HG03196 (cell line): ENCODE results near the gene PHF23.
A peak's percentile ranks its signal among the peaks of the same experiment; 100 is the strongest.

Source experiments
- ATAC-seq: cut with Tn5 transposase; IDR thresholded peaks from one replicate; pipeline ENCODE4 v1.9.1; 2021; ENCODE audit not compliant: unreplicated experiment

PHF23 gene

DNA sequence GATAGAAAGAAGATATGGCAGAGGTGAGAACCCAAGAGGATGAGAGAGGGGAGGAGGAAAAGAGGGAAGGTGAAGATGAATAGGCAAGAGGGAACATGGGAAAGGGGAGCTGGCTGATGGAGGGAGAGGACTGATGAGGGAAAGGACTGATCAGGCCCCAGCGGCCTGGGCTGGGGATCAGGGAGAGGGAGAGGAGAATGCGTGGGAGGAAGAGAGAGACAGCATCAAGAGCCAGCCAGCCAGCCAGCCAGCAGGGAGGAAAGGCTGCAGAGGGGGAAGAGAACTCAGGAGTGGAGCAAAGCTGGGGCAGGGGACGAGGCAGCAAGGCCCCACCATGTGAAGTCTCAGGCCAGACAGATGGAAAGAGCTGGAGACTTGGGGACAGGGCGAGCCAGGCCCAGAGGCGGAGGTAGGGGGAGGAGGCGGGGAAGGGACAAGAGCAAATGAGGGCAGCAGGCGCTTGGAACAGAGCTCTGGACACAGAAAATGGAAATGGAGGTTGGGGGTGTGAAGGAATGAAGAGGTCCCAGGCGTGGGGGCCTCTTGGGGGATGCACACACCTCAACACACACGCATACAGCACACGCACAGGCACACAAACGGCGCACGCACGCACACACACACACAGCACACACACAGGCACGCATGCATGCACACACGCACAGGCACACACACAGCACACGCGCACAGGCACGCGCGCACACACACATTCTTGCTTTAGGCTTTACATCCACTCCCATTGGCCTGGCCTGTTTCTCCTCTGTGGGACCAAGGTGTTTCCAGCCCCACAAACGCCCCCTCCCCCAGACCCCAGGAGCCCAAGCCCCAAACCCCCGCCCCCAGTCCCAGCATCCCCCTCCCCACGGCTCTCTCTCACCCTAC is 31.9 kb downstream of the PHF23 start:
- no peak for ATAC-seq

DNA sequence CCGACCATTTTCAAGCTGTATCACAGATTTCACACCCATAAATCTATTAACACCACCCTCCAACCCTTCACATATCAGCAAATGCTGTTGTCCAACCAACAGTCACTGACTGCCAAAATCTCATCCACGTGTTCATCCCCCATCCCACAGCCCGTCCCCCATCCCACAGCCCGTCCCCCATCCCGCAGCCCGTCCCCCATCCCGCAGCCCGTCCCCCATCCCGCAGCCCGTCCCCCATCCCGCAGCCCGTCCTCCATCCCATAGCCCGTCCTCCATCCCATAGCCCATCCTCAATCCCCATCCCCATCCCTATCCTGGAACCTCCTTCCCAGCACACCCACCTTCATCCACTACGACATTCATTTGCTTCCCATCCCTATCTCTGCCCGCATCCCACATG is 33.7 kb downstream of the PHF23 start:
- no peak for ATAC-seq

DNA sequence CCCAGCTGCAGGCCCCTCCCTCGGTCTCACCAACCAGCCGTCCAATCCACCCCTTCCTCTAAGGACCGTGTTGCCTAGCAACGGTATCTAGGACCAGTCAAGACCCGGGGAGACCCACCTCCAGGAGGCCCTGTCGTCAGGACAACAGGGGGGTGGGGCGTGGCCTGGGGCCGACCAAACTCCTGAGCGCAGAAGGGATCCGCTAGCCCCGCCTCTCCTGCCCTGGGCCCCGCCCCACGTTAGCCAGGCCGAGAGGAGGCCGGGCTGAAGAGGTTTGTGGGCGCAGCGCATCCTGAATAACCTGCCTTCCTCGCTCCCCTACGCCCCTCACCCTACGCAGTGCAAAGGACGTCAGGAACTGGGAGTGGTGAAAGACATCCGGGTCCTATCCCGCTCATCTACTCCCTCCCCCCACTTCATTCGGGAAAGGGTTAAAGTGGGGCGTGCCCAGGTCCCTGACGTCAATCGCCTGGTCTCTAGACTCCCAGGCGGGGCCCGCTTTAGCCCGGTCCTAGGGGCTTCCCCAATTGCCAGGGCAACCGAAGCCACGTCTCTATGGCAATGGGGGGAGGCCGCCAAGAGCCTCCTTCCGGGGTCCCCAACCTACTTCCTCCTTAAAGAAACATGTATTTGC is 34.3 kb downstream of the PHF23 start:
- peak; percentile 80 for ATAC-seq

DNA sequence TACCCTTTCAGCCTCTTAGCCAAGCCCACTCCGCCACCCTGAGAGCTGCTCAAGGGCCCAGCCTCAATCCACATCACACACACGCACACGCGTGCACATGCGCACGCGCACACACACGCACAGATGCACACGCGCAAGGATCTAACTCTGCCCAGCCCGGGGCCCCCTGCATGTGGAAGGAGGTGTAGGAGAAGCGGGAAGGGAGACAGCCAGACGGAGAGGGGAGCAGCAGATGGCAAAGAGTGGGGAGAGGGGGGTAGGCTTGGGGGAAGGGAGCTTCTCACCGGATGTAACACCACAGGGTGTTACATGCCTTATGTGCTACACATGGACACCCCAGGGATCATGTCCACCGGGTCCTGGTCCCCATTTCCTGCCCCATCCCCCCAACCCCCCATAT is 34.9 kb downstream of the PHF23 start:
- no peak for ATAC-seq

DNA sequence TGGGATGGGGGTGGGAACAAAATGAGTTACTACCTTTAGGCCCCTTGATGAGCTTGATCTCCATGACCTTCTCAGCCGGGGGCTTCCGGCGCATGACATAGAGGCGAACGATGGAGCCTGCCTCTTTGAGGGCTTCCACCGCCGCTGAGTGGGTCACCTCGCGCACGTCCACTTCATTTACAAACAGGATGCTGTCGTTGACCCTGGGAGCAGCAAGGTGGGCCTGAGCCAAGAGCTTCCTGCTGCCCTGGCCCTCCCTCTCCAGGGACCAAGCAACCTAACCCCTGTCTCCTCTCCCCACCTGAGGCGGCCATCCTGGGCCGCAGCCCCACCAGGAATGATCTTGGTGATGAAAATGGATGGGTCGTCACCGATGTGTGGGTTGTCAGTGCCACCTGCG is 35.9 kb downstream of the PHF23 start:
- no peak for ATAC-seq

DNA sequence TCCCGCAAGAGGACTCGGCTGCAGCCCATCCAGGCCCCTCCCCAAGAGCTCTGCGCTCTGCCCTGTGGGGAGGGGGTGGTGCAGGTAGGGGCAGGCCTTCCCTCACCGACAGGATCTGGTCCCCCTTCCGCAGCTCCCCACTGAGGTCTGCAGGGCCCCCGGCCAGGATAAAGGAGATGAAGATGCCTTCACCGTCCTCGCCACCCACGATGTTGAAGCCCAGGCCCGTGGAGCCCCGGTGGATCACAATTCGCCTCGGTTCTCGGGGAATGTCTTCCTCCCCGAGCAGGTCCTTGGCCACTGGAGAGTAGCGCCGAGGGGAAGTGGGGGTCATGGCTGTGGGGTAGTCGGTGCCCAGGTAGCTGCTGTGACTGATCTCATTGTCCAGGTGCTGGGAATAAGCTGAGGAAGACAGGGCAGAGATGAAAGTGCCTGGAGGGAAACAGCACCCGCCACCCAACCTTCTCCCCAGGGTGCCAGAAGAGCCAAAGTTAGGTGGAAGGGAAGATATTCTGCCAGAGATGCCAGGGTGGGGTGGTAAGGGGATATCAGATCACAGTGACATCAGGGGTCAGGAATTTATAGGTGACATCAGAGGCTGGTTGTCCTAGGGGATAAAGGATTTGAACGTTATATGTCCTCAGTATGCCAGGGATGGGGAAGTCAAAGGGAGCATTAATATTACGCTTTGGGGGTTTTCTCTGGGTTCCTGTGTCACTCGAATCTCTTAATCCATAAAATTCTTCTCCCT is 42.4 kb downstream of the PHF23 start:
- ATAC-seq = no peak

DNA sequence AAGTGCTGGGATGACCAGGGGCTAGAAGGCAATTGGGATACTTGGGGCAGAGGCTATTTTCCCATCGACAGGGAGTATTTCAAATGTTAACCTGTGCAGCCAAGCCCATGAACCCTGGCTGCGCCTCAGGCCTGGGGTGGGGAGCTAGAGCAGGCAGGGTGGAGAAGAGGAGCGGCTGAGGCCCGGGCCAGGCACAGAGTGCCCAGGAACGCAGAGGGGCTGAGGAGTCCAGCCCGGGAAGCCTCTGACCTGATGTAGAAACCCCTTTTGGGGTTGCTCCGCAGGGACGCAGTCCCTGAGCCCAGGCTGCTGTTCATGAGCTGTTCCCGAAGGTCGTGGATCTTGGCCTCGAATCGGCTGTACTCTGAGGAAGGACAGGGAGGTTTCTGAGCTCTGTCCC is 43.3 kb downstream of the PHF23 start:
- no peak for ATAC-seq

DNA sequence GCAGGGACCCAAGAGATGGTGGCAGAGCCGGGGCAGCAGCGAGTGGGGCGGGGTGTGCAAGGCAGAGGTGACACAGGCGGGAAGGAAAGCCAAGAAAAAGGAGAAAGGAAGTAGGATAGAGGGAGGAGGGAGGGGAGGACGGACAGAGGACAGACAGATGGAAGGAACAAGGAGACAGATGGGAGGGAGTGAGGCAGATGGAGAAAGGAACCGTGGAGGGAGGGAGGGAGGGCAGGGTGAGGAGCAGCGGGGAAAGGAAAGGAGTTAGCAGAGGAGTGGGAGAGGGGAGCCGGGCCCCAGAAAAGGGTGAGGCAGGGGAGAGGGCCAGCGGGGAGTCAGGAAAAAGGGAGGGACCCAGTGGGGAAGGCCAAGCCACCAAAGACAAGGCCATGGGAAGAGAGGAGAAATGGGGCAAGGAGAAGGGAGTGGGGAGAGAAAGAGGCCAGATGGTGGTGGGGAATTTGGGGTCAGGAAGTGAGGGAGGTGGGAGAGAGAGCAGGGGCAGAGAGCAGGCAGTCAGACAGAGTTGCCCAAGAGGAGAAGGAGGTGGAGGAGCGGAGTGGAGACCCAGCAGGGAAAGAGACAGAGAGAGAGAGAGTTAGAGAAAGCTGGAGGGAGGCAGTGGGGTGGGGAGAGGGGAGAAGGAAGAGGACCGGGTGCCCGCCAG is 46.9 kb downstream of the PHF23 start:
- no peak for ATAC-seq

DNA sequence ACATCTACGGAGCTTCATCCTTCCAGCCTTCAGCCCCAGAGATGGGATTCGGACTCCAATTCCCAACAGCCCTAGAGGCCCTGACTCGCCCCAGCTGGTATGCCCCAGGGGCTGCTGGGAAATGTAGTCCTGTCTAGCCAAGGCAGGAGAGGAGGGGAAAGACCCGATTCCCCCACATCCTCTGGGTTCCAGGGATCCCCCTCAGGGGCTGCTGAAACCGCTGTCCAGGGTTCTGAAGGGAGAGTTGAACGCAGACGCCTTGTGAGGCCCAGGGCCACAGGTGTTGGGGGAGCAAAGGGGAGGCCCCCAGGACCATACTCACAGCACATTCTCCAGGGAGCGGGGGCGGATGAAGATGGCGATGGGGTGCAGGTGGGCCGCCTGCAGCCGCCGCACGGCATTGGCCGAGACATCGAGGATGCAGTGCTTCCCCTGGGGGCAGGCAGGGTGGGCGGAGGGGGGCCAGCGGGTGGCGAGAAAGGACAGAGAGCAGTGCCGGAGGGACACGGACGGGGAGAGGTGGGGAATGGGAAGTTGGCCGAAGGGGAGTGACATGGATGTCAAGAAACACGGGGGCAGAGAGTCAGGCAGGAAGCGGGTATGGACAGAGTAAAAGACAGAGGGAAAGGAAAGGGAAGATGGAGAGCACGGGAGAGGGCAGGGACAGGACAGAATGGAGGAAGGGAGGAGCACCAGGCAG is 47.5 kb downstream of the PHF23 start:
- no peak for ATAC-seq

DNA sequence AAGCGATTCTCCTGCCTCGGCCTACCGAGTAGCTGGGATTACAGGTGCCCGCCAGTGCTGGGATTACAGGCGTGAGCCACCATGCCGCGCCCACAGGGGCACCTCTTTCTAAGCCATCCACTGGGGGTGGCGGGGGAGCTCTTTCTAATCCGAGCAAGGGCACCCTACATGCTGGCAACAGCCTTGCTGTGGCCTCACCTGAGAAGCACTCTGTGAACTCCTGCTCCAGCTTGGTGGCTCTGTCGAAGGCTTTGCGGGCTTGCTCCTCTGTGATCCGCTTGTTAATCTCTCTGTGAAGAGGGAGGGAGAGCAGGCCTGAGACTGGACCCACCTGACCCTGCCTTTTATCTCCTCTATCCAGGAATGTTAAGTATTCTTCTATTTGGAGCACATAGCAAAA is 48.2 kb downstream of the PHF23 start:
- no peak for ATAC-seq

DNA sequence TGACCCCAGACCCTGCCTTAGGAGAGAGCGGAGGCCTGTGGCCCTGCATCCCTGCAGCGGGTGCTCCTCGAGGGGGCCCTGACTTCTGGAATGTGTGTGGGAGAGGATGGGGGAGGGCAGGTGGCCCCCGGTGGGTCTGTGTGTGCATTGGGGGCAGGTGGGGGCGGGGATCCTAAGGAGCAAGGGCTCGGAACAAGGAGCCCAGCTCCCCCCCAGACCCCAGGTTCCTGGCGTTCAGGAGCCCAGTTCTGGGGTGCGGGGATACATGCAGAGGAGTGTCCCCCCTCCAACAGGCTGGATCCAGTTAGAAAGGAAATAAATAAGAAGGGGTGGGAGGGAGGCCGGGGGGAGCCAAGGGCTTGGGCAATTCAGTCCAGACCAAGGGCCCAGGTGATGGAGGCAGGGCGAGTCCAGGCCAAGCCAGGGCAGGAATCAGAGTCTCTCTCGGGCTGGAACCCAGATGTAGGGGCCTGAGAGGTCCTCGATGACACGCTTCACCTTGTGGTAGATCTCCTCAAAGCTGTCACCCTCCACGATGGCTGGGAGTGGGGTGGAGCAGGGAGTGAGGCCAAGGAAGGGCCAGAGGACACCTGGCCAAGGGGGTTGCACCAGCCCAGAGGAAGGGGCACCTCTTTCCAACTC is 48.9 kb downstream of the PHF23 start:
- ATAC-seq = no peak

DNA sequence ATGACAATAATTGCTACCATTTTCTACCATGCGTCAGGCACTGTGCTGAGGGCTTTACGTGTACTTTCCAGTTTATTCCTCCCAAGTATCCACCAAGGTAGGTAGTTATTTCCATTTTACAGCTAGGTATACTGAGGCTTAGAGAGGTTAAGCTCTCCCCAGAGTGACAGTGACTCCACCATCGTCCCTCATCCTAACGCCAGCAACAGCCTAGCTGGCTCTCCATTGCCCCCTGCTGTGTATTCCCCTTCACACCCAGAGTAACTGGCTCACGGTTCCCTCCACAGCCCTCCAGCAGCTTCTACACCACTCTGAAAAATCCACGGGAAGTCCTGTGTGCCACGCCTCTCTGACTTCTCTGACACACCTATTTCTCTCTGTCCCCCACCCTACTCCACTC is 53.0 kb downstream of the PHF23 start:
- ATAC-seq = no peak
